HG02588 (cell line): ENCODE data around the gene RAC2.
A peak's percentile ranks its signal among the peaks of the same experiment; 100 is the strongest.
"Not testable (repeated sequence)": the region's sequence is repeated elsewhere in the genome, so short reads cannot be mapped to it uniquely, and the experiment has no call there.

ENCODE experiments used
- ATAC-seq: cut with Tn5 transposase; IDR thresholded peaks from one replicate; pipeline ENCODE4 v1.9.1; 2021; ENCODE audit warnings: mild to moderate bottlenecking, moderate library complexity; ENCODE audit not compliant: unreplicated experiment

Gene RAC2

DNA sequence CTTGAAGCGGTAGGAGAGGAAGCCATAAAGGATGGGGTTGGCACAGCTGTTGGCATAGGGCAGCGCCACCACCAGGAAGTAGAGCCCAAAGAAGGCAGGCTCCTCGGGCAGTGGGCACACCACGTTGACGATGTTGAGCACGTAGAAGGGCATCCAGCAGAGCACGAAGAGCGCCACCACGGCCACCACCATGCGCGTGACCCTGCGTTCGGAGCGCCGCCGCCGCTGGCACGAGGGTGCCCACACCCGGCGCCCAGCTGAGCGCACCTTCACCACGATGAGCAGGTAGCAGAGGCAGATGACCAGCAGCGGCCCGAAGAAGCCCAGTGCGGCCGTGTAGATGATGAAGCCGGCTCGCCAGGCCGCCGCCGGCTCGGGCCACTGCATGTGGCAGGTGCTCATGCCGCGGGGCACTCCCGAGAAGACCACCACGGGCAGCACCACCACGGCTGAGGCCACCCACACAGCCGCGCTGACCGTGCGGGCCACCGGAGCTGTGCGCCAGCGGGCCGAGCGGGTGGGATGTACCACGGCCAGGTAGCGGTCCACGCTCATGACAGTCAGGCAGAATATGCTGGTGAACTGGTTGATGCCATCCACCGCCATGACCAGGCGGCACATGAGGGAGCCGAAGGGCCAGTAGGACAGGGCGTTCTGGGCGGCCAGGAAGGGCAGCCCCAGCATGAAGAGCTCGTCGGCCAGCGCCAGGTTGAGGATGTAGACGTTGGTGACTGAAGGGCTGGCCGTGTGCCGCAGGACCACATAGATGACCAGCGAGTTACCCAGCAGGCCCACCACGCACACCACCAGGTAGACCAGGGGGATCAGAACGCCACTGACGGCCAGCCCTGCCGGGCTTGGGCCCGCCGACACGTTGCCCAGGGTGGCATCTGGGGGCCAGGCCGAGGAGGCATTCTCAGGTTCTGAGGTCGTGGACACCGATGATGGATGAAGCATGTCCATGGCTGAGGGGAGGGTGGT is 36.9 kb downstream of the RAC2 start:
- no peak for ATAC-seq

DNA sequence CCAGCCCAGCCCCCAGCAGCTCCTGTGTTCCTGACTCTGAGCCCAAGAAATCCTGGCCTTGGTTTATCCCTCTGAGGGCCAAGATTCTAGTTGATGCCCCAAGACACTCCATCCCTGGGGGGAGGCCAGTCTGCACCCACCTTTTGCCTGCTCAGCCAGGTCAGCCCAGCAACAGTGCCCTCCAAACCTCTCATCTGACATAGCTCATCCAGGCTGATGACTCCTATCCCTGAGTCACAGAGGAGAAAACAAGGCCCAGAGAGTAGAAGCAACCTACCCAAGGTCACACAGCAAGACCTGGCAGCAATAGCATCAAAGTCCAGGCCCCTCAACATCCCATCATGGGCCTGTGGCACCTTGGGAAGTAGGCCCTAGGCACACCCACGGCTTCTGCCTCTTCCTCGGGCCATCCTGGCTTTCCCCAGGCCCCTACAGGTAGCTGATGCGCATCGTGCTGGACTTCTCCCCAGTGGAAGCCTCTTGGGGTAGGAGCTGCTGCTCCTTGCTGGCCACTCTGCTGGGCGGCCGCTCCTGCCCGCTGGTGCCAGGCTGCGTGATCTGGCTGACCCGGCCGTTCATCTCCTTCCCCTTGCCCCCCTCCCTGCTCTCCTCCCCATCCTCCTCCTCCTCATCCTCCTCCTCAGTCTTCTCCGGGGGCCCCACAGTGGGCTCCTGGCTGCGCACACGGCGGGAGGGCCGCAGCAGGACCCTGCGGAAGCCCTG is 37.8 kb downstream of the RAC2 start:
- ATAC-seq: no peak

DNA sequence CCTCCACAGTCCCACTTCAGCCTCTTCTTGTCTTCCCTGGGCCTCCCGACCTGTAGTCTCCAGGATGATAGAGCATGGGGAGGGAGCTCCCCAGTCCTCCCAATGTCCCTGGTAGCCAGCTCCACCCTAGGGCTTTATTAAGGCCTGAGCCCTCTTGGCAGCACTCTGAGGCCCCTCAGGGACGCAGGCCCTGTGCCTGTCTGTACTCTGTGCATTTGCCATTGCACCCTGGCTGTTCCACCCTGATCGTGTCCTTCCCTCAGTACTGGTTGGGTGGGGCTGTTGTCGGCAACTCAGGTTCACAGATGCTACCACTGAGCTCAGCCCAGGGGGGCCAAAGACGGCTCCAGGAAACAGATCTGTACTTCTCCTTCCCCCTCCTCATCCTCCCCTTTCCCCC is 39.0 kb downstream of the RAC2 start:
- ATAC-seq: no peak

DNA sequence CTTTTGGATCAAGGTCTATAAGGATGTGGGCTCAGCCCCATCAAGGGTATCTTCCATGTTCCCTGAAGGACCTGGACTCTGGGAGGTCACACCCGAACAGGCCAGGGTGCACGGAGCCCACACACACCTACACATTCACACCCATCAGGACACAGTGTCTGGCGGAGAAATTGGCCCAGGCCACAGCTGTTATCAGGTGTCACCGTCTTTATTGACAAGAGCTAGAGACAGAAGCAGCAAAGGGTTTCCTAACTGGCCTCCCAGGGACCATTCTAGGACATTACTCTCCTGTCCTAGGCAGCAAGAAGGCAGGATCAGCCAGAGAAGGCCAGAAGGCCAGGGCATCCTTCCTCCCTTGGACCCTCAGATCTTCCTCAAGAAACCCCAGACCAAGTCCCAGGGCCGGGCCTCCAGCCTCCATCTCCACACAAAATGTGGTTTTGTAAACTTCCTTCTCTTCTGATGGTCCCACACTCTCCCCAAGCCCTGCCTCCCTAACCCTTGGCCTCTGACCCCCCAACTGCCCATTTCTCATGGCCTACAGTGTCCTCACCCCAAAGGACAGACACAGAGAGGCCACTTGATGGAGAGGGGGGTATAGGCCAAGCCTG is 39.9 kb downstream of the RAC2 start:
- no peak for ATAC-seq

DNA sequence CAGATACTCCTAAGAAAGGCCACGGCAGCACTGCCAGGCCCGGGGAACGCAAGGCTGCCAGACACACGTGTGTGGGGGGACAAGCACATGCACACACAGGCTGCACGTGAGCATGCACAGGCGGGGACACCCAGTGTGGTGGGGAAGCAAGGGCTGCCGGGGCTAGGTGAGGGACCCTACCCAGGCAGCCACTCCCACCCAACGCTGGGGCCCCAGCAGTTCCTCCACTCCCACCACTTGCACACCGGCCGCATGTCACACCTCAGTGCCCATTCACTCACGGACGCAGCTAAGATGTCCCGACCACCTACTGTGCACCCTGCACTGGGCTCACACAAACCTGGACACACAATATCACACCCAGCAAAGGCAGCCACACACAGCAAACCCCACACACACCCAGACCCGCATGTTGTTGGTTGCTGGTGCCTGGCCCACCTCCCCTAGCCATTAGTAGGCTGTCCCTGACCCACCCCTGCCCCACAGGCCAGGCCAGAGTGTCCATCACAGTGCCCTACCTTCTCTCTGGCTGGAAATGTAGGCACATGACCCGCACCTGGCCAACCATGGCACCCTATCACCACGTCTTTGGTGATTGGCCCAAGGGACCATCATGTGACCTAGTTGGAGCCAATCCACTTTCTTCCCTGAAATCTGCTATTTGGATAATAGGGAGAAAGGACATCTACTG is 40.6 kb downstream of the RAC2 start:
- ATAC-seq: no peak

DNA sequence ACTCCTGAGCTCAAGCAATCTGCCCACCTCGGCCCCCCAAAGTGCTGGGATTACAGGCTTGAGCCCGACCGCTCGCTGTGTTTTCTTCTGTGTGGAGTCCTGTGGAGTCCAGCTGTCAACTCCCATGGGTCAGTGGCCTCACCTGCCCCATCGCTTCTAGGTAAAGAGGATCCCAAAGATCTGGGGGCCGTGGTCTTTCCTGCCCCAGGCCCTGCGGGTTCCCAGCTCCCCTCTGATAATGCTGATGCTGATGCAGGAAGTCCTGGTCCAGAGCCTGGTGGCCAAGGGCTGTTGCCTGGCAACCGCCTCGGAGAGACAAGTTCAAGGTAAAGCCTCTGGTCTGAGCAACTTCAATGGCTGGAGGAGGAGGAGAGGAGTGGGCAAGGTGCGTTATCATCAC is 41.4 kb downstream of the RAC2 start:
- ATAC-seq: no peak

DNA sequence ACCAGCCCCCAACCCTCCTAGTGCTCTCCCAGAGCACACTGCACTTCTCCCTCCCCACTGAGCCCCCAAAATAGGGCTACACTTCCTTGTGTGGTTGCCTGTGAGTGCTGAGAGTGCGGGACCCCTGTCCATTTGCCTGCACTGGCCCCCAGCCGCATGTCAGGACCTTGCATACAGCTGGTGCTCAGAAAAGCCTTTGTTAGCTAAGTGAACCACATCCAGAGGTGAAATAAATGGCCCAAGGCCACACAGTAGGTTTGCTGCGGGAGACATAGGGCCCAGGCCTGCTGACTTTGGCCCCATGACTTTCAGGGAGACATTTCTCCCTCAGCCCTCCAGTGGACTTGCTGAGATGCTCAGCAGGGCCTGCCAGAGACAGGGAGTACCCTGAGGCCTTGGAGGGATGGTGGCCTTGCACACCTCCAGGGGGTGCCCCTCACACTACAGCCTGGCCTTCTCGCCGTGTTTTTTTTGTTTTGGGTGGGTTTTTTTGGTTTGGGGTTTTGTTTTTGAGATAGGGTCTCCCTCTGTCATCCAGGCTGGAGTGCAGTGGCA is 42.0 kb downstream of the RAC2 start:
- ATAC-seq: no peak

DNA sequence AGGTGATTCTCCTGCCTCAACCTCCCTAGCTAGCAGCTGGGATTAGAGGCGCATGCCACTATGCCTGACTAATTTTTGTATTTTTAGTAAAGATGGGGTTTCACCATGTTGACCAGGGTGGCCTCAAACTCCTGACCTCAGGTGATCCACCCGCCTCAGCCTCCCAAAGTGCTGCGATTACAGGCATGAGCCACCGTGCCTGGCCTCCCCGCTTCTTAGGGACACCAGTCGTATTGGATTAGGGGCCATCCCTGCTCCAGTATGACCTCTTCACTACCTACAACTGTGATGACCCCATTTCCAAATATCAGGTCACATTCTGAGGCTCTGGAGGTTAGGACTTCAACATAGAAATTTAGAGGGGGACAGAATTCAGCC is 42.6 kb downstream of the RAC2 start:
- ATAC-seq: not testable (repeated sequence)

DNA sequence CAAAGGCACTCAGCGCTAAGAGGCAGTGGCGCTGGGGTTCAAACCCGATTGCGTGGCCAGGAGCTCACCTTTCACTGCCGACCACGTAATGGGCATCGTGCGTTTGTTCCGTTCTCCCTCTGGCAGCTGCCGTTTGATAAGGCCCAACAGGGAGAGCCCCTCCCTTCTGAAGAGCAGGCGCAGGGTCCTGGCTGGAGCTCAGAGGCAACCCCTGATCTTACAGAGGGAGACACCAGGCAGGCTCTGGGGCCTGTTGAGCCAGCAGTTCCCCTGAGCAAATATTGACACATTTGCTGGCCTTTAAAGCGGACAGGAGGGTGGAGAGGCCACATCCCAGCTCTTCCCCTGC is 44.3 kb downstream of the RAC2 start:
- peak; percentile 1 for ATAC-seq

DNA sequence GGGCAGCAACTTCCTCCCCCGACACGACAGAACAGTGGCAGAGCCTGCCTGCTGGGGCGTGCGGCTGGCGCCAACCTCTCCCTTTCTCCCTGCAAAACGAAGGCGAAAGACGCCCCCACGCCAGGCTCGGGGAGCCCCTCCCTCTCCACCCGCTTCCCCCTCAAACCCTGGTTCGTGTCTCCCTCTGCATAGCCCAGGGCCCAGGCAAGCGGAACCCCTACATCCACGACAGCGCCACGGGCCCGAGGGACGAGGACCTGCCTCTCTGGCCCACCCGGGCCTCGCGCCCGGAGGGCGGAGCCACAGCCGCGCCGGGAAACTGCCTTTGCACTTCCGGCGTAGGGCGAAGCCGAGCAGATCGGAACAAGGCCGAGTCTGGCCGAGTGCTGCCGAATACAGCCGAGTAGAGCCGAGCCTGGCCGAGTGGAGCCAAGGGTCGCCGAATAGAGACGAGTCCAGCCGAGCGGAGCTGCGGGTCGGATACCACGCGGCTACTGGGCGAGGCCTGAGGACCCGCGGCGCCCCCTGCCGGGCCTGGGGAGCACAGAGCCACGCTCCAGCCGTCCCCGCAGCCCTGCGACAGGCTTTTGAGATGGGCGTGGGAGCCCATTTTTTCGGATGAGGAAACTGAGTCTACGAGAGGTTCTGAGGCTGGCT is 44.8 kb downstream of the RAC2 start:
- ATAC-seq: peak; percentile 88

DNA sequence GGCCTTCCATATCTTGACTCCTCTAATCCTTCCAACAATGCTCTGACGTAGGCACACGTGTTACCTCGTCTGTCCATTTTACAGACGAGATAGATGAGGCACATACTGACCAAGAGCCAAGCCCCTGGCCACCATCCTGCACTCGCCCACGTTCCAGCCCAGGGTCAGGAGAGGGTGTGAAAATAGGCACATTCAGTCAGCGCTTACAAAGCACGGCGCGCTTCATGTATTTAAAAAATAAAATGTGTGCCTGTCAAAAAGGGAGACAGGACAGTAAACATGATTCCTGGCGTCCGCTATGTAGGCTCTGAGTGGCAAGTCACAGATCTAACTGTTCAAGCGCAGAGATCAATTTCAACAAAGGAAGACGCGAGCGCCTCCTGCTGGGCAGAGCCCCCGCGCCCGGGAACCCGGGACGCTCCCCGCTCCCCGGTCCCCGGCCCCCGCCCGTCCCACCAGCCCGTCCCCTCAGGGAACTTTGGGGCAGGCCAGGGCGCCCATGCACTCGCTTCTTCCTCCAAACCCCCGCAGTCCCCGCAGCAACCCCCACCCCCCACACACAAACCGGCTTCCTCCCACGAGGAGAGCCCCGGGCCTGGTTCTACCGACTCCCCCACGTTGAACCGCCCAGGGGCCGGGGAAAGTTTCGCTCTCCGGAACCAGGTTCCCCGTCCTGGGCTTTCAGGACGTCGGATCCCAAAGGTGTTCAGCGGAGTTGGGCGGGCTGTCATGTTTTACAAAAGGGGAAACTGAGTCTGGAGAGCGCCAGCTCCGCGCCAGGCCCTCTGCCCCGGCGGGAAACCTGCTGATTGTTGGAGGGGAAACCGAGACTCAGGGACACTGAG is 45.6 kb downstream of the RAC2 start:
- ATAC-seq: peak; percentile 35

DNA sequence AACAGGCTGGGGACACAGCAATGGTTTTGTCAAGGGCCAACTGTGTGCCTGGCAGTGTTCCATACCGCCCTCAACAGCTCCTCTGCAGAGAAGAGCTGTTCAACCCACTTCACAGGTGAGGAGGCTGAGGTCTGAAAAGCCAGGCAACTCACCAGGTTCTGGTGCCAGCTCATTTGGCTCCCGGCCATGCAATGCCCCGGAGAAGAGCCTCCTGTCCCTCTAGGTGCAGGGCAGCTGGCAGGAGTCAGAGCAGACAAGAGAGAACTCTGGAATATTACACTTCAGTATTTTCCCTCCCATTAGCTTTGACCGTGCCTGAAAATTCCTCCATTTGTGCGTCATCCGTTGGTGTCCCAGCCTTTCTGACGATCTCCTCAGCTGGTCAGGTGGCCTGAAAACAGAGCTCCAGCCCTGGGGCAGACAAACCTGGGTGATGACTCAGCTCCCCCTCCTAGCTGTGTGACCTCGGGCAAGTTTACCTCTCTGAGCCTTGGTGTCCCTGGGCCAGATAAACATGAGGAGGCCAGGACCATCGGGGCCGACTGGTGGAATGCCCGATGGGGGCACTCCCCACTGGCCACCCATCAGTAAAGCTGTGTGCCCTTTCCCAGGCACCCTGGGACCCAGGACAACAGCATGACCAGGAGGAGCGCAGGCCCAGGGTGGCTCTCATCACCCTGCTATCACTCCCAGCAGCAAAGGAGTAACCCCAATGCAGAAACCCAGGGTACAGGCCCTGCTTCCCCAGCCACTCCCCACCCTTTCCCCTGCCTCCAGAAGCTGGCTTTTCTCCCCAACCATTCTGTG is 46.4 kb downstream of the RAC2 start:
- no peak for ATAC-seq

DNA sequence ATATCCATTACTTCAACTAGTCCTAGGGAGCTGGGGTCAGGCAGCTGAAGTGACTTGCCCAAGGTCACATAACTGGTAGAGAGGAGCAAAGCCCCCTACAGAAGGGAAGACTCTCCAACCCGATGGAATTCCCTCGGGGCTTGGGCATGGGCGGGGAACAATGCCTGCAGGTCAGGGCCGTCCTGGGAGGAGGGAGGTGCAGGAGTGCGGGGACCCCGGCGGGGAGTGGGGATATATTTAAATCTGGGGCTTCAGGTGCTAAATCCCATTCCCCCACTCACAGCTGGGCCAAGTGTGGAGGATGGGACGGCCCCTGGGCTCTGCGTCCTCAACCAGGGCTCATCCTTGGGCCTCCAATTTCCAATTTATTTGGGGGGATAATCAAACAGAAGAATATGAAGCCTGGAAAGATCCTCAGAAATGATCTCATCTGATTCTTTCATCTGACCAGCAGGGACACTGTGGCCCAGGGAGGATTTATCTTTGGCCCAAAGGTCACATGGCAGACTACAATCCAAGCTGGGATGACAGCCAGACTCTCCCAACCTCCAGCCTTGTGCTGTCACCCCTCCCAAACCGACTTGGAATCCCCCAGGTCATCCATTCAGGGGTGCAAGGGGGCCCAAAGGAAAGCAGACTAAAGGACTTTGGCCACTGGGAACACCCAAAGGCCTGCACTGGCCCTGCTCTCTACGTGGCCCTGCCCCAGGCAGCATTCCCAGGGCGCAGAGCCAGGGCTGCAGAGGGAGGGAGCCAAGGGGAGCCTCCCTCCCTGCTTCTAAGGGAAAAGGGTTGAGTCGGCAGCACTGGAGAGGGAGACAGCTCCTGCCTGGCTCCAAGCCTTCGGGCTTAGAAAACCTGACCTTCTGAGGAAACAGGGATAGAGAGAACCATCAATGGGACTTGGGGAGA is 47.3 kb downstream of the RAC2 start:
- no peak for ATAC-seq

DNA sequence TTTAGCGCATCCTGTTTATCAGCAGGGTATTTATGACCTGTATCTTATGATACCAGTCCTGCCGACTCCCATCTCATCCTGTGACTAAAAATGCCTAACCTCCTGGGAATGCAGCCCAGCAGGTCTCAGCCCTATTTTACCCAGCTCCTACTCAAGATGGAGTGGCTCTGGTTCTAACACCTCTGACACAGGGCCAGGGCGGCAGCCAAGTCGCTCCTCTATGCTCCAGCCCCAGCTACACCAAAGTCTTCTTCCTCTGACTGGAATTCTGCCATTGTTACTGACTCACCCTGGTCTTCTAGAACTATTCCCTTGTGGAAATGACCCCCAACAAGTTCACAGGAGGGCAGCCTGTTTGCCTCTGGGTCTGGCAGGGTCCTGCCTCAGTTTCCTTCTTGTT is 48.1 kb downstream of the RAC2 start:
- ATAC-seq: no peak

DNA sequence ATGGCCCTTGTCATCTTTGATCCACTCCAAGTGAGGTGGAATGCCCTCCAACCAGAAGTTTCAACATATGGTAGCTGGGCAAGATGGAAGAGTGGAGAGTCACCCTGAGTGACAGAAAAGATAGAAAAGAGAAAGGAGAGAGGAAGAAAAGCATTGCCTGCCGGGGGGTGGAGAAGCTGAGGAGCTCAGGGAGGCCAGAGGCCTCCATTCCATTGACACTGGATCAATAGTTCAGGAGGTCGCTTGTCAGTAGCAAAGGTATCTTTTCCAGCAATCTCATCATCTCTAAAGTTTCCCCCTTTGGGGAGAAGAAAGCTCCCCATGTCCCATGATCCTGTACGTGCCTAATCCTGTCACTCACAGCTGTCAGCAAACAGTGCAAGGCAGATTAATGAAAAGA is 49.3 kb downstream of the RAC2 start:
- no peak for ATAC-seq

DNA sequence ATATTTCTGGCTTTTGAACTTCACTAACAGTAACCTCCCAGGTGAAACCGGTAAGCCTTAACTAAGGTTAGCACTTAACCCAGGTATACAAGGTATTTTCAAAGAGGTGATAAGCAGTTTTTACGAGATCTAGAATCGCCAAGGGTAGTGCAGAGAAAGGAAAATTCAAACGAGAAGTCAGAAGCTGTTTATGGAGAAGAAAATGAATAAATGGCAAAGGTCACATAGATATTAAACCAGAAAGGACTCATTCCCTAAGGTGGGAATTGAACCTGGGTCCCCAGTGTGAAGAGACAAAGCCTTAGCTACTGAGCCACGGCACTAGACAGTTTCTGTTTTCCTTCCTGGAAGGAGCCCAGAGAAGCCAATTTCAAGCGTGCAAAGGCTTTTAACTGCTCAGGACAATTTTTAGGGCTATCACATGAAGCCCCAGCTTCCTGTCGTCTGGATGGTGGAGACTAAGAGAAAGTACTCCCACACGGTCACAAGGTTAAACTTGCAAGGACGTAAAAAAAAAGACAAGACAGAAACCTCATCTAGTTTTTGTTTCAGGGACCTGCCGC is 50.4 kb downstream of the RAC2 start:
- ATAC-seq: no peak

DNA sequence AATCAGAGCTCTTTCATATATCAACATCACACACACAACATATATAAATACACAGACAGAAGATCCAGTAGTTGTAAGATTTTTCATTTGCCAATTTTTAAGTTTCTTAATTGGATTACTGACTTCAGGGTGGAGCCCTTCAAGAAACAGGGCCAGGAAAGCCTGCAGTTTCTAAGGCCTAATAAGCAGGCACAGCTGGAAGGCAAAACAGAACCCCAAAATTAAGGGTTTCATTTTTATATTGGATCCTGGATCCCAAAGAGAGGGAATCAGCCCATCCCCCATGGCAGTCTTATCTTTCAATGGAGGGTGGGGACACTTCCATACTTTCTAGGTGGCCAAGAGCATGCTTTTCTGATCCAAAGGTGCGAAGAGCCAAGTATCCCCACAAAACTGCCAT is 51.3 kb downstream of the RAC2 start:
- ATAC-seq: no peak
